IPS DF 4.7 (cell line): ENCODE results near the gene GPR107.
"Not testable (repeated sequence)": the region's sequence is repeated elsewhere in the genome, so short reads cannot be mapped to it uniquely, and the experiment has no call there.

Source experiments
- DNase-seq: peaks from one replicate; pipeline ENCODE4 v3.0.0-alpha.2; 2013; ENCODE audit warnings: low spot score; ENCODE audit errors: extremely low read depth

Gene GPR107

DNA sequence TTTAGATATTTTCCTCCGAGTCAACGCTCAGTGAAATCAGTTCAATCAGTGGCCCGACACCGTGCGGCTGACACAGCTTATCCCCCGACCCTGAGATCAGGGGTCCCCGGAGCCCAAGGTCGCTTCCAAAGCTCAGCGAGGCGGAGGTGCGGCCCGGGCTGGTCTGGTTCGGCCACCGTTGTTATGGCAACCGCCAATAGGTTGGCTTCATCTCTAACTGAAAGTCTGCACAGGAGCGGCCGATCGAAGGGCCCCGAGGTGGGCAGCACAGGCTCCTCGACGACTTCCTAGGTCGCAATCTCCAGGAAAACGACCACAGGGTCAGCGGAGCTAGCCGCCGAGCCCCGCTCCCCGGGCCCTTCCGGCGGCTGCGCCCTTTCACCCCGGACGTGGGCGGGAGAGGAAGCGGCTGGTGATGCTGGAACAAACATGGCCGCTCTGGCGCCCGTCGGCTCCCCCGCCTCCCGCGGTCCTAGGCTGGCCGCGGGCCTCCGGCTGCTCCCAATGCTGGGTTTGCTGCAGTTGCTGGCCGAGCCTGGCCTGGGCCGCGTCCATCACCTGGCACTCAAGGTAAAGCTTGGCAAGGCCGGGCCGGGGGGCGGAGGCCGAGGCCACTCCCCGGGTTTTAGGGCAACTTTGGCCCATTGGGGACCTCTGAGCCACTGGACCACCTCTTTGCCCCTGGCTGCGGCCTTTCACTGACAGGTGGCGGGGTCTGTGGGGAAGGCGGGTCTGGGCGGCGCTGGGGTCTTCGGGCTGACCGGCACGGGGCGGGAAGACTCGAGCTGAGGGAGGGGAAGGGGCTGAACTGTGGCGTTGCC lies at the start of gene GPR107:
Gene GPR107 (plus strand): TSS at position 403 of the 821 bp plus-strand sequence. CDS start 27 bp downstream, at position 430.
- no peak for DNase-seq

DNA sequence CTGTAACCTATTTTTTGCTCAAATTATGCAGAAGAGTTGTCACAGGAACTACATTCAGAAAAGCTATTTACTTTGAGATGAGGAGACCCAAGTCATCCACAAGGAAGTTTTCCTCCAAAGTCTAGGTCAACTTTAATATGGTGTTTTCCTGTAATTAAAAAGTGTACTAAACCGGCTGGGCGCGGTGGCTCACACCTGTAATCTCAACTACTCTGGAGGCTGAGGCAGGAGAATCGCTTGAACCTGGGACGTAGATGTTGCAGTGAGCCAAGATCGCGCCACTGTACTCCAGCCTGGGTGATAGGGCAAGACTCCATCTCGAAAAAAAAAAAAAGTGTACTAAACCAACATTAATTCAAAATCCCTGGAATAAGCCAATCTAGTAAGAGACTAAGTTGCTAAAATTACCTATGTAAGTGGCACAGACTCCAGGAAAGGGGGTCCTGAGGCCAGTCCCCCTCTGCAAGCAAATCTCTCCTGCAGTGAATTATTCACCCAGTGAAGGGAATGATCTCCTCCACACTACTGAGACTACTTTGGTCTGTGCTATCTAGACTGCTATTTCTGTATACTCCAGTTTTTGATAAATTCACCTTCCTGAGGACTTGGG lies 49.7 kb upstream of the GPR107 start:
- no peak for DNase-seq

DNA sequence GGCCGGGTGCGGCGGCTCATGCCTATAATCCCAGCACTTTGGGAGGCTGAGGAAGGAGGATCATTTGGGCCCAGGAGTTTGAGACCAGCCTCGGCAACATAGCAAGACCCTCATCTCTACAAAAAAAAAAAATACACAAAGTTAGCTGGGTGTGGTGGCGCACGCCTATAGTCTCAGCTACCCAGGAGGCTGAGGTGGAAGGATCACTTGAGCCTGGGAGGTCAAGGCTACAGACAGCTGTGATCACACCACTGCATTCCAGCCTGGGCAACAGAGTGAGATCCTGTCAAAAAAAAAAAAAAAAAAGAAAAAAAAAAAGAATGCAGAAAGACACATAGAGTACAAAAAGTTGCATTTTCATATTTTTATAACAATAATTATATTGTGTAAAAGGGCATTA lies 46.8 kb upstream of the GPR107 start:
- DNase-seq = not testable (repeated sequence)

DNA sequence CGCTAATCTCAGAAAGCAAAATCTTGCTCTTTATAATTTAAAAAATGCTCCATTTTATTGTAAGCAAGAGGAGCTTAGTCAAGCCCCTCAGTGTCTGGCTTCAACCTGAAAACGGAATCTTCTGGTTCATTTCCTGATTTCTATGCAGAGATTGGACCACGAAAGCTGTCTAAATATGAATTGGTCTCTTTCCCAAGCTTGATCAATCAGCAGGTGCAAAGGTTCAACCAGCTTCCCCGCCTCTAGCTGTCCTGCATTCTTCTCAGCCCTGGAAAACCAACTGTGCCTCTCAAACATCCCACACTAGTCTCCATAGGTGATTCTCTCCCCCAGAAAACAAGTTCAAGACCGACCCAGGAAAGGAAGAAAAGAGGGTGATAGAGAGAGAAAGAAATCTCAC lies 45.2 kb upstream of the GPR107 start:
- no peak for DNase-seq

DNA sequence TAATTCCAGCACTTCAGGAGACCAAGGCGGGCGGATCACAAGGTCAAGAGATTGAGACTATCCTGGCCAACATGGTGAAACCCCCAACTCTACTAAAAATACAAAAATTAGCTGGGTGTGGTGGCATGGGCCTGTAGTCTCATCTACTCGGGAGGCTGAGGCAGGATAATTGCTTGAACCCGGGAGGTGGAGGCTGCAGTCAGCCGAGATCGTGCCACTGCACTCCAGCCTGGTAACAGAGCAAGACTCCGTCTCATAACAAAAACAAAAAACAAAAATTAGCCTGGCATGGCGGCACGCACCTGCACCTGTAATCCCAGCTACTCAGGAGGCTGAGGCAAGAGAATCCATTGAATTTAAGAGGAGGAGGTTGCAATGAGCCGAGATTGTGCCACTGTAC lies 44.2 kb upstream of the GPR107 start:
- not testable (repeated sequence) for DNase-seq

DNA sequence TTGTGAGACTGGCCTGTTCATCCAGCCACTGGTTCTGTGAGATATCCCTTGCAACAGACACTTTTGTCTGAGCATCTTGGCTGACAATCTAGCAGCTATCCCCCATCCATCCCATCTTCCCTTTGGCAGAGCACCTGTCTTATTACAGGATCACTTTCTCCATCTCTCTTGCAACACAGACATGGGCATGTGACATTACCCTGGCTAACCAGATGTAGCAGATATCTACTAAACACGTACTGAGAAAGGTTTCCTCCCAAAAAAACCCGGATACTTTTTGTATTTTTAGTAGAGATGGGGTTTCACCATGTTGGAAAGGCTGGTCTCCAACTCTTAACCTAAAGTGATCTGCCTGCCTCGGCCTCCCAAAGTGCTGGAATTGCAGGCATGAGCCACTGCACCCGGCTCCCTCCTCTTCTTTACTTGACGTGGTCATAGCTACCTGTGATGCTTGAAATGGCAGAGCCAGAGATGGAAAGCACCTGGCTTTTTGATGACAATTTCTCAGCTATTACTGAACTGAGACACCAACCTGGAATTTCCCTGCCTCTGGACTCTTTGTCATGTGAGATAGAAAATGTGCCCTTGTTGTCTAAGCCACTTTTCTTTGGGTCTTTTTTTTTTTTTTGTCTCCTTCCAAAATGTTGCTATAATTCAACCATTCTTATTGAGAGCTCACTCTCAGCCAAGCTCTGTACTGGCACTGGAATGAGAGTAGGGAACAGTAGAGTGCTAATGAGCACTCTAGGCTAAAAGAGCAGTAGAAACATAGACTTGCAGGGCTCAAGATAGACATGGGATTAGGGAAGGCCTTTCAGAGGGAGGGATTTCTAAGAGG lies 43.3 kb upstream of the GPR107 start:
- DNase-seq = no peak

DNA sequence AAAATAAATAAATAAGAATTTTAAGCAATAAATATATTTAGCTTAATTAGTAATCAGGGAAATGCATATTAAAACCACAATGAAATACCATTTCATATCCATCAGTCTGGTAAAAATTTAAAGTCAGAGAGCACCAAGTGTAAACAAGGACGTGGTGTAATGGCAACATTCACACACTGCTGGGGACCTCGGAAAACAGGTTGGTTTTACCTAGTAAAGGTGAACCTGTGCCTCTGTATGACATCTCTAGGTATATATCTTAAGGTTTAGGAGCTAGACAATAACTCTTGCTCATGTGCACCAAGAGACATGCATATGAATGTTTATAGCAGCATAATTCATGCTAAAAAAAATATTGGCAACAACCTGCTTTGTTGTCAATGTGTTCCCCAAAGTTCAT lies 40.4 kb upstream of the GPR107 start:
- DNase-seq = no peak

DNA sequence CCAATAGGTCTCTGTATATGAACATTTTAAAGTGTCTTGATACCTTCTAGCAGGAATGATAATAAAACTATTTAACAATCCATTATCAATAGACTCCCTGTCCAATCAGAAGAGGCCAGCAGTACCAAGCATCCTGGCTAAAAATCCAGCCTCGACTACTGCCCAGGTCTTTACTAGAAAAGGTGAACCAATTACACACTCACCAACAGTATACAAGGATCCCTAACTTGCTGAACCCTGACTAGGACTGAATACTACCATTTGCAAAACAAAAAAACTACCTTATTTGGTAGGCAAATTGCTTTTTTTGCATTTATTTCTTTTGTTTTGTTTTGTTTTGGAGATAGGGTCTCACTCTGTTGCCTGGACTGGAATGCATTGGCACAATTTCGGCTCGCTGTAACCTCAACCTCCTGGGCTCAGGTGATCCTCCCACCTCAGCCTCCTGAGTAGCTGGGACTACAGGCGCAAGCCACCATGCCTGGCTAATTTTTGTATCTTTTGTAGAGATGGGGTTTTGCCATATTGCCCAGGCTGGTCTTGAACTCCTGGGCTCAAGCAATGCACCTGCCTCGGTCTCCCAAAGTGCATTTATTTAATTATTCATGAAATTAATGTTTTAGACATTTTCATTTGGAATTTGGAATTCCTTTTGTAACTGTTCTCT lies 38.2 kb upstream of the GPR107 start:
- no peak for DNase-seq

DNA sequence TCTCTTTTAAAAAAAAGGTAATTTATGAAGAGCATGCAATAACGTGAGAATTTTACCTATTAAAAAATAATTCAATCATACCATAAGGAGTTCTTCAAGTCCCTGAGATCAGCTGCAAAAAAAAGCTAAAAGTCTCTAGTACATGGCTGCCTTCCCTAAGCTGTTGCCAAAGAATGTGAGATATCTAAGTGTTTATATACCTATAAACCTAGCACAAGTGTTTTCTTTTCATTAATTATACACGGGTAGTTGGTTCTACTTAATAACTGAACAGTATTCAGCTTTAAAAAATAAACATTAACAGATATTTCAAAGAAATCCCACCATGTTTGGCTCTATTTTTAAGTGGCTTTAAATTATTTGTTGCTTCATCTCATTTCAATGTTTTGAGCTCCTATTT lies 36.6 kb upstream of the GPR107 start:
- DNase-seq = no peak

DNA sequence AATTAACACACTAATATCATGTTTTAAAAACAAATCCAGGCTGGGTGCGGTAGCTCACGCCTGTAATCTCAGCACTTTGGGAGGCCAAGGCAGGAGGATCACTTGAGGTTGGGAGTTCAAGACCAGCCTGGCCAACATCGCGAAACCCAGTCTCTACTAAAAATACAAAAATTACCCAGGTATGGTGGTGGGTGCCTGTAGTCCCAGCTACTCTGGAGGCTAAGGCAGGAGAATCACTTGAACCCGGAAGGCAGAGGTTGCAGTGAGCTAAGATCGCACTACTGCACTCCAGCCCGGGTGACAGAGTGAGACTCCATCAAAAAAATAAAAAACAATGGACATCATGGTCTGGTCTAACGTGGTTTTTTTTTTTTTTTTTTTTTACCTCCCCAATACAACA lies 36.2 kb upstream of the GPR107 start:
- DNase-seq = not testable (repeated sequence)

DNA sequence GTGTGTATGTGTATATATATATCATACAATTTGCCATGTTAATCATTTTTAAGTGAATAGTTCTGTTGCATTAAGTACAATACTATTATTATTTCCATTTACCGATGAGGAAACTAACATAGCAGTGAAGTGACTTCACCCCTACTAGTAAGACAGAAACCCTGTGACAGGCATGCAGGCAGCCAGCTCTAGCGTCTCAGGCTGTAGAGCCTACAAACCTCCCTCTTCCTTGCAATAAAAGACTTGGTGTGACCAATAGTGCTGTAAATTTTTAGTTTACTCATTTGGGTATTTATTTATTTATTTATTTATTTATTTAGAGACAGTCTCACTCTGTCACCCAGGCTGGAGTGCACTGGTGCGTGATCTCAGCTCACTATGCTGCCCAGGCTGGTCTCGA lies 35.4 kb upstream of the GPR107 start:
- DNase-seq = no peak

DNA sequence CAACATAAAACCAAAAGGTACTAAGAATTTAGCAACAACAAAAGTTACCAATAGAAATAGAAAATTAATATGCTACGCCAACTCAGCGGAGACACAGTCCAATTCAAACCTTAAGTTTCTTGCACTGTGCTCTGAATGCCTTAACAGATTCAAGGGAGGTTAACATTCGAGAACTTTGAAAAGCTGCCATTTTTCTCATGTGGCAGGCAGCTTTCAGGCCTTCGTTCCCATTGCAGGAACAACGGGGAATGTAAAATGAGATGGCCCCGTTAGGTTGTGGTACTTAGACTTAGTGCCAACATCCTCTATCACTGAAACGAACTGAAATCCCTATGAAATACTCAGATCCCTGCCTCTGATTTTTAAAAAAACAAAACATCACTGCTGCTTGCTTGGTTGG lies 33.1 kb upstream of the GPR107 start:
- no peak for DNase-seq

DNA sequence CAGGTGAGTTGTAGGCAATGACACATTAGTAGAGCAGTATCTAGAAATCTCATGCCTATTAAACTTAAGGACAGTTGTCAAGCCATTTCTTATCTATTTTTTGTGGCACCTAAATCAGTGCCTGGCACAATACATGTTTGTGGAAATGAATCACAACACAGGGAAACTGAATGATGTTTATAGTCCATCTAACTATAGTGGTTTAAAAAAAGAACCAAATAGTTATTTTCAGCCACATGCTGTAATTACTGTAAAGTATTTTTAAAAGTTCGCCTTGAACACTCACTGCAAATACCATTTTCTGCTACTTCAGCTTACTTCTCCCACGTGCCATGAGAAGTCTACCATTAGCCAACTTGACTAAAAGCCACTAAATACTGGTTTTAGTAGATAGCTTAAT lies 32.6 kb upstream of the GPR107 start:
- no peak for DNase-seq

DNA sequence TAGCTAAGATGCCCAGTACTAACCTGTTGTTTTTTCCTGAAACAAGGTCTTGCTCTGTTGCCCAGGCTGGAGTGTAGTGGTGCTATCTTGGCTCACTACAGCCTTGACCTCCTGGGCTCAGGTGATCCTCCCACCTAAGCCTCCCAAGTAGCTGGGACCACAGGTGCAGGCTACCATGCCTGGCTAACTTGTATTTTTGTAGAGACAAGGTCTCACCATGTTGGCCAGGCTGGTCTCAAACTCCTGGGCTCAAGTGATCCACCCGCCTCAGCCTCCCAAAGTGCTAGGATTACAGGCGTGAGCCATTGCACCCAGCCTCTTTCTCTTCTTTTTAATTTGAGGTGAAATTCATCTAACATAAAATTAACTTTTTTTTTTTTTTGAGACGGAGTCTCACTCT lies 31.9 kb upstream of the GPR107 start:
- DNase-seq = not testable (repeated sequence)

DNA sequence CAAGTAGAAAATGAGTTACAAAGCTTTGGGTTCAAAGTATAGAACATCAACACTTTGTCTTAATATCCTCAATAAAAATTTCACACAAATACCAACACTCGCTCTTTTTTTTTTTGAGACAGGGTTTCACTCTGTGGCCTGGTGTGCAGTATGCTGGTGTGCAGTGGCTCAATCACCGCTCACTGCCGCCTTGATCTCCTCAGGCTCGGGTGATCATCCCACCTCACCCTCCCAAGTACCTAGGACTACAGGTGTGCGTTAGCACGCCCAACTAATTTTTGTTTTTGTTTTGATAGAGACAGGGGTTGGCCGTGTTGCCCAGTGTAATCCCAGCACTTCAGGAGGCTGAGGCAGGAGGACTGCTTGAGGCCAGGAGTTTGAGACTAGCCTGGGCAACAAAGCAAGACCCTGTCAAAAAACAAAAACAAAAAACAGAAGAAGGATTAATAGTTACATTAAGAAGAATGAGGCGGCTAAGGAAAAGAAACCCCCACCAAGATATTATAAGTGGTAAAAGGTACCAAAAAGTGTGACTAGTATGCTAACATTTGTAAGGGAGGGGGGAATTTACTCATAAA lies 31.1 kb upstream of the GPR107 start:
- DNase-seq = no peak

DNA sequence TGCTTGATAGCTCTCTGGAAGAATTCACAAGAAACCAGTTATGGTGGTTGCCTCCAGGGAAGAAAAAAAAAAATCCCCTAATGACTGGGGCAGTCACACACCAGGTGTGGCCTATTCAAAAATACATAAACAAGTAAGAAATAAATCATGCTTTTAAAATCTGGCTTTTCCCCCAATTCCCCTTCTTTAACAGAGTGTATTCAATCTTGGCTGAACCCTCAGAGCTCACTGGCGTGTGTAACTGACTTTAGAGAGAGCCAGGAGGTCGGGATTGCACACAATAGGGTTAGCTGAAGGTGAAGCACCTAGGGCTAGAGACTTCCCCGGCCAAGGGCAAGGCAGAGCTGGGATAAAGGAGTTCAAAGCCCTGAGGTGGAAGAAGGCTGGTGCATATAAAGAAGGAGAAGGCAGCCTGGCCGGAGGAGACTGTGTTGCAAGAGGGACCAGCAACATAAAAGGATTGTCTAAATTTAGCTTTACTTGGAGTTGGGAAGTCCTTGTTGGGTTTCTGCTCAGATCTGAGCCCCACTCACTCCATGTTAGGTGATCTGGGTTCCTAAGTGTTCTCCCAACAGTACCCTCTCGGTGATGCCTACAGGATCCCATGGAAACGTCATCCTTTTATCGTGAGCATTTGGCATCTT lies 30.4 kb upstream of the GPR107 start:
- DNase-seq = no peak

DNA sequence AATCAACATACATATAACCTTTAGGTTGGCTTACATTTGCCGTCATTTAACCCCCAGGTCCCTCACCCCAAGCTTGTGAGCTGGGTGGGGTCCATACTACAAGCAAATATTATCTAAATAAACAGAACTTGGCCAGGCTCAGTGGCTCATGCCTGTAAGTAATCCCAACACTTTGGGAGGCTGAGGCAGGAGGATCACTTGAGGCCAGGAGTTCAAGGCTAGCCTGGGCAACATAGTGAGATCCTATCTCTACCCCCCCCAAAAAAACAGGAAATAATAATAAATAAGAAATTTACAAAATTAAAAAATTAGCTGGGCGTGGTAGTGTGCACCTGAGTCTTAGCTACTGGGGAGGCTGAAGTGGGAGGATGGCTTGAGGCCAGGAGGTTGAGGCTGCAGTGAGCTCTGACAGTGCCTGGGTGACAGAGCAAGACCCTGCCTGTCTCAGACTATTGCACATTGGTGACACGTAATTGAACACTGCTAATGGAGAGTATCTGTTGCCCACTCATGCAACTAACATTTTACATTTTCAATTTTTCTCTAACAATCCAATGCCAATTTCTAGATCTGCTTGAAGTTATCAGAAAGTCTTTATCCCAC lies 29.6 kb upstream of the GPR107 start:
- no peak for DNase-seq

DNA sequence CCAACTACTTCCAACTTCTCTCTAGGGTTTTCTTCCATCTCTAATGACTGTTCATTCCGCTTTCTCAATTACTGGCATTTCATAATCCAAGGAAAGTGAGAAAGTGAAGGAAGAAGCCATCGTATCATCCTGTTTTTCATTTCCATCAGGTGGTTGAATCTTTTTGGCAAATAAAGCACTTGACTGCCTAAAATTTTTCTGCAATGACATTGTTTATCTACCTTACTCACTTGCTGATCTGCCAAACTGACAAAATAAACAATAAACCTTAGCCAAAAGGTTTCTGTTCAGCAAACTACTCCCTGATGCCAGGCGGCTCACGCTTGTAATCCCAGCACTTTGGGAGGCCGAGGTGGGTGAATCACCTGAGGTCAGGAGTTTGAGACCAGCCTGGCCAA lies 29.1 kb upstream of the GPR107 start:
- DNase-seq = no peak

DNA sequence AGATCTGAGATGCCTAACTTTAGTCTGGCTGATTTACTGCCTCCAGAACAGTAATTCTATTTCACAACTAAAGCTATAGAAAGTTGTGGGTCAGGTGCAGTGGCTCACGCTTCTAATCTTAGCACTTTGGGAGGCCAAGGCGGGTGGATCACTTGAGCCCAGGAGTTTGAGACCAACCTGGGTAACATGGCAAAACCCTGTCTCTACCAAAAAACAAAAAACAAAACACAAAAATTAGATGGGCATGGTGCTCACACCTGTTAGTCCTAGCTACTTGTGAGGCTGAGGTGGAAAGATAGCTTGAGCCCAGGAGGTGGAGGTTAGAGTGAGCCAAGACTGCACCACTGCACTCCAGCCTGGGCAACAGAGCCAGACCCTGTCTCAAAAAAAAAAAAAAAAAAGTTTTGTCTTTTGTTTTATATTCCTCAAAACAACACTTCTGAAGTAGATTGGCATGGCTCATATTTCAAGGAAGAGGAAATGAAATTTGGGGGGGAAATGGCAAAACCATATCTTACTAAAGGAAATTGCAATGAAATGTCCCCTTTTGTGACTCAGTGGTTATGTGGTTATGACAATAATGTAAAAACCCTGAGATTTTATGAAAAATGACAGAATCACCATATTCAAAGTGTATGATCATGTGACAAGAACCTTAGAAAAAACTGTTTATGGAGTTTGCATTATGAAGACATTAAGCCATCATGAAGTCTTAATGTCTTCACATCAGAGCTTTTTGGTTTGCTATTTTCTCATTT lies 26.9 kb upstream of the GPR107 start:
- DNase-seq = no peak
